GM06990 (cell line): Measurements from ENCODE around the gene SLC29A1.

Source experiments
- DNase-seq: peaks from one replicate; pipeline ENCODE4 v3.0.0-alpha.2; 2011; ENCODE audit not compliant: insufficient read length; ENCODE audit errors: extremely low read depth
- H3K27me3 ChIP-seq: replicated peaks from 2 replicates; pipeline ENCODE4 v1.6.0; 2011; ENCODE audit warnings: low read length; ENCODE audit not compliant: control insufficient read depth, insufficient read depth
- H3K36me3 ChIP-seq: 2 replicates; pipeline ENCODE4 v1.5.1; 2011; ENCODE audit warnings: low read length; ENCODE audit not compliant: control insufficient read depth, insufficient read depth
- H3K4me3 ChIP-seq: replicated peaks from 2 replicates; pipeline ENCODE4 v1.5.1; 2011; ENCODE audit warnings: low read depth, mild to moderate bottlenecking, control low read depth, low read length
- CTCF ChIP-seq: IDR thresholded peaks from 2 replicates; pipeline ENCODE4 v1.5.1; 2011; ENCODE audit warnings: low read length, control low read depth, mild to moderate bottlenecking, inconsistent platforms; ENCODE audit not compliant: insufficient read depth, poor library complexity, severe bottlenecking

The SLC29A1 gene

GRCh38 chr6:44226368-44227147 lies 3.2 kb downstream of the SLC29A1 start:
- Histone ChIP-seq H3K36me3 (peaks cover 11% of the 10 kb centered on the region), H3K27me3 (no peaks in the 10 kb centered on the region), H3K4me3 (no peak overlapping the region)
- DNase-seq: no peak
- no peak for TF ChIP-seq CTCF

GRCh38 chr6:44227148-44227793 lies 3.9 kb downstream of the SLC29A1 start:
- Histone ChIP-seq H3K27me3 (no peaks in the 10 kb centered on the region), H3K36me3 (peaks cover 15% of the 10 kb centered on the region), H3K4me3 (no peak overlapping the region)
- TF ChIP-seq CTCF: no peak
- no peak for DNase-seq

- peaks cover 19% of the 10 kb centered on the region for H3K36me3 ChIP-seq
- DNase-seq: no peak
- no peak for TF ChIP-seq CTCF
Observed at GRCh38 chr6:44228031-44228430, 4.6 kb downstream of the SLC29A1 start.

GRCh38 chr6:44228433-44228832 lies 5.0 kb downstream of the SLC29A1 start:
- no peak for DNase-seq
- H3K27me3 ChIP-seq: no peaks in the 10 kb centered on the region
- H3K36me3 ChIP-seq: peaks cover 22% of the 10 kb centered on the region
- no peak for TF ChIP-seq CTCF
- no peak overlapping the region for H3K4me3 ChIP-seq

More at GRCh38 chr6:44228031-44228430, 4.6 kb downstream of the SLC29A1 start:
- Histone ChIP-seq H3K4me3 (no peak overlapping the region), H3K27me3 (no peaks in the 10 kb centered on the region)

GRCh38 chr6:44228836-44229235 lies 5.4 kb downstream of the SLC29A1 start:
- TF ChIP-seq CTCF: no peak
- DNase-seq: no peak
- H3K4me3 ChIP-seq: no peak overlapping the region
- H3K36me3 ChIP-seq: peaks cover 24% of the 10 kb centered on the region
- H3K27me3 ChIP-seq: no peaks in the 10 kb centered on the region
